GM20000 (cell line): ENCODE results near the gene SPECC1L.

Experiments
- DNase-seq: peaks from one replicate; pipeline ENCODE4 v3.0.0; 2012; ENCODE audit warnings: low spot score
- TF ChIP-seq, protein P1 (sequence below): IDR thresholded peaks from 2 replicates; pipeline ENCODE4 v1.5.1; 2012; ENCODE audit warnings: mild to moderate bottlenecking, control low read depth; ENCODE audit errors: extremely low read depth, missing control alignments

SPECC1L gene

GRCh38 chr22:24463071-24463760 lies 192.6 kb downstream of the SPECC1L start:
- TF ChIP-seq, protein P1, sequence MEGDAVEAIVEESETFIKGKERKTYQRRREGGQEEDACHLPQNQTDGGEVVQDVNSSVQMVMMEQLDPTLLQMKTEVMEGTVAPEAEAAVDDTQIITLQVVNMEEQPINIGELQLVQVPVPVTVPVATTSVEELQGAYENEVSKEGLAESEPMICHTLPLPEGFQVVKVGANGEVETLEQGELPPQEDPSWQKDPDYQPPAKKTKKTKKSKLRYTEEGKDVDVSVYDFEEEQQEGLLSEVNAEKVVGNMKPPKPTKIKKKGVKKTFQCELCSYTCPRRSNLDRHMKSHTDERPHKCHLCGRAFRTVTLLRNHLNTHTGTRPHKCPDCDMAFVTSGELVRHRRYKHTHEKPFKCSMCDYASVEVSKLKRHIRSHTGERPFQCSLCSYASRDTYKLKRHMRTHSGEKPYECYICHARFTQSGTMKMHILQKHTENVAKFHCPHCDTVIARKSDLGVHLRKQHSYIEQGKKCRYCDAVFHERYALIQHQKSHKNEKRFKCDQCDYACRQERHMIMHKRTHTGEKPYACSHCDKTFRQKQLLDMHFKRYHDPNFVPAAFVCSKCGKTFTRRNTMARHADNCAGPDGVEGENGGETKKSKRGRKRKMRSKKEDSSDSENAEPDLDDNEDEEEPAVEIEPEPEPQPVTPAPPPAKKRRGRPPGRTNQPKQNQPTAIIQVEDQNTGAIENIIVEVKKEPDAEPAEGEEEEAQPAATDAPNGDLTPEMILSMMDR, result no peak

DNA sequence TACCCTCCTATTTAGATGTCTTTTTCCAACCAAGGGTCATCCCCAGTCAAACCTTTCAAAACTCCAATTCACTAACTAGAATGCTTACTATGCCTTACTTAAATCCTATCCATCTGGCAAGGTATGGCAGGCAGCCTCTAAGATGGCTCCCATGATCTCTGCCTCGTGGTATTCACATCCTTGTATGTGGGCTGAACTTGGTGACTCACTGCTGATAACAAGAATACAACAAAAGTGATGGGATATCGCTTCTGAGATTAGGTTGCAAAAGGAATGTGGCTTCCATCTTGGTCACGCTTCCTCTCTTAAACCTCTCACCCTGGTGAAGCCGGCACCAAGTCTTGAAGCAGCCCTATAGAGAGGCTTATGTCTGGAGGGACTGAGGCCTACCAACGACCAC lies 194.9 kb downstream of the SPECC1L start:
- TF ChIP-seq, protein P1, result no peak
- DNase-seq, result no peak

More at GRCh38 chr22:24463071-24463760, 192.6 kb downstream of the SPECC1L start:
- no peak for DNase-seq

- DNase-seq, result no peak
Measured at GRCh38 chr22:24465975-24466374, 195.3 kb downstream of the SPECC1L start.

GRCh38 chr22:24466716-24467328 lies 196.2 kb downstream of the SPECC1L start:
- TF ChIP-seq, protein P1, result no peak
- no peak for DNase-seq

More at GRCh38 chr22:24465975-24466374, 195.3 kb downstream of the SPECC1L start:
- TF ChIP-seq, protein P1, result no peak

- DNase-seq, result no peak
Measured at GRCh38 chr22:24467340-24467739, 196.7 kb downstream of the SPECC1L start.

More at GRCh38 chr22:24467340-24467739, 196.7 kb downstream of the SPECC1L start:
- TF ChIP-seq, protein P1, result no peak
